Gastrocnemius medialis (tissue), 4 donors: ENCODE measurements around the gene SPTBN1. TPM values are rescaled to one million over a fixed set of nuclear protein-coding genes. Genes with fewer than 3 reads are reported as not detected.
A peak's percentile ranks its signal among the peaks of the same experiment; 100 is the strongest.

Experiments
- ATAC-seq, 2 donors: fragments of 150-250 bp; one replicate each; pipeline ENCODE4 v1.9.1; 2016
- DNase-seq, 2 donors: peaks; one replicate each; pipeline ENCODE4 v3.0.0-alpha.2; 2019
- H3K27ac ChIP-seq, 4 donors: fragments of 200-600 bp; sonication (generic); 1 replicate in 1 of 4; 2 replicates in 3 of 4; pipeline ENCODE4 v1.5.1; 2016 to 2018; ENCODE audit warnings: mild to moderate bottlenecking in 2 of 4, moderate library complexity in 1 of 4
- H3K27me3 ChIP-seq, 3 donors: fragments of 200-600 bp; sonication (generic) in 2 of 3; 1 replicate in 1 of 3; 2 replicates in 2 of 3; pipeline versions ENCODE4 v1.5.1 to v1.6.0; 2016 to 2019; ENCODE audit warnings: mild to moderate bottlenecking in 1 of 3, moderate library complexity in 1 of 3
- H3K36me3 ChIP-seq, 2 donors: fragments of 200-600 bp; sonication (generic) in 1 of 2; one replicate each; pipeline ENCODE4 v1.5.1; 2017 to 2018
- H3K4me1 ChIP-seq, 2 donors: fragments of 200-600 bp; sonication (generic) in 1 of 2; one replicate each; pipeline ENCODE4 v1.5.1; 2016 to 2017; ENCODE audit warnings: mild to moderate bottlenecking in 2 of 2
- H3K4me3 ChIP-seq, 4 donors: fragments of 200-600 bp; sonication (generic) in 3 of 4; 1 replicate in 1 of 4; 2 replicates in 3 of 4; pipeline ENCODE4 v1.5.1; 2016 to 2019; ENCODE audit warnings: mild to moderate bottlenecking in 2 of 4
- H3K9me3 ChIP-seq, 3 donors: fragments of 200-600 bp; sonication (generic) in 2 of 3; 1 replicate in 1 of 3; 2 replicates in 2 of 3; pipeline ENCODE4 v1.5.1; 2016 to 2019
- CTCF ChIP-seq, 5 experiments: fragments of 450-650 bp in 3 of 5; fragments of 200-600 bp in 2 of 5; sonication (generic) in 2 of 5; IDR thresholded peaks in 4 of 5; conservative IDR thresholded peaks in 1 of 5; 1 replicate in 4 of 5; 2 replicates in 1 of 5; pipeline ENCODE4 v1.5.1; 2016 to 2019; ENCODE audit warnings: antibody characterized with exemption in 5 of 5, mild to moderate bottlenecking in 3 of 5, moderate library complexity in 3 of 5
- POLR2A ChIP-seq, 2 donors: fragments of 450-650 bp; IDR thresholded peaks; one replicate each; pipeline ENCODE4 v1.6.1; 2017; ENCODE audit warnings: antibody characterized with exemption in 2 of 2, mild to moderate bottlenecking in 2 of 2, moderate library complexity in 2 of 2
- in situ Hi-C, 4 donors: fragments of 200-750 bp; cut with MboI; loops; one replicate each; pipeline versions ENCODE4 v1.15.0 to v1.8.0; 2017; ENCODE audit warnings: low sequenced_read_pairs in 4 of 4
- intact Hi-C: fragments of 100-400 bp; cut with DNase I; formaldehyde crosslinking; loops from one replicate; pipeline ENCODE4 v1.15.1; 2023; ENCODE audit warnings: low total_unique reads
- total RNA-seq, 4 donors: library from RNA; depleted of rRNA; stranded (reverse); fragments of >200 nt; gene quantifications; one replicate each; pipeline versions ENCODE4 v1.1.0 to v1.2.3, GENCODE V29; 2016

Gene SPTBN1
- total RNA-seq, 4 donors from 2014 or later, result 107 to 191 (median 119) TPM

GRCh38 chr2:54603796-54604195 lies 147.7 kb downstream of the SPTBN1 start:
- DNase-seq (no peak), ATAC-seq (no peak)
- peak overlapping the region; percentile 57 to 71 (median 69) for H3K27ac ChIP-seq
- no peaks in the 10 kb centered on the region for H3K27me3 ChIP-seq
- H3K4me1 ChIP-seq, result peaks cover 61 to 82% of the 10 kb centered on the region in 2 donors
- intact Hi-C loops, result loop anchor here (10.0 kb wide), 1 partner anchor 79 kb away; no protein-coding TSS in a partner anchor
- TF ChIP-seq CTCF (IDR thresholded peaks at IDR 0.05 in 4 of 5, conservative IDR thresholded peaks at IDR 0.05 in 1 of 5) (no peak), POLR2A (IDR thresholded peaks at IDR 0.05) (no peak)
- H3K4me3 ChIP-seq, result no peak overlapping the region
- in situ Hi-C loops, result no loop called here
- no peaks in the 10 kb centered on the region for H3K36me3 ChIP-seq
- no peaks in the 10 kb centered on the region for H3K9me3 ChIP-seq

- no peaks in the 10 kb centered on the region for H3K9me3 ChIP-seq
- H3K36me3 ChIP-seq, result no peaks in the 10 kb centered on the region
- TF ChIP-seq CTCF (IDR thresholded peaks at IDR 0.05 in 4 of 5, conservative IDR thresholded peaks at IDR 0.05 in 1 of 5) (no peak), POLR2A (IDR thresholded peaks at IDR 0.05) (peak in 1 of 2 donors; percentile 14)
- peaks cover 57 to 82% of the 10 kb centered on the region in 2 donors for H3K4me1 ChIP-seq
- no peaks in the 10 kb centered on the region for H3K27me3 ChIP-seq
- H3K27ac ChIP-seq, result peak overlapping the region; percentile 57 to 71 (median 69)
- ATAC-seq, result peak in 1 of 2 donors; percentile 15
- no peak for DNase-seq
- in situ Hi-C loops, result no loop called here
- intact Hi-C loops, result loop anchor here (10.0 kb wide), 1 partner anchor 80 kb away; no protein-coding TSS in a partner anchor
- H3K4me3 ChIP-seq, result no peak overlapping the region
Measured at GRCh38 chr2:54604871-54605270, 148.7 kb downstream of the SPTBN1 start.

GRCh38 chr2:54605836-54606235 lies 149.7 kb downstream of the SPTBN1 start:
- no peaks in the 10 kb centered on the region for H3K27me3 ChIP-seq
- ATAC-seq (no peak), DNase-seq (no peak)
- H3K4me1 ChIP-seq, result peaks cover 56 to 77% of the 10 kb centered on the region in 2 donors
- in situ Hi-C loops, result no loop called here
- no peak for TF ChIP-seq CTCF (IDR thresholded peaks at IDR 0.05 in 4 of 5, conservative IDR thresholded peaks at IDR 0.05 in 1 of 5)
- no peak for TF ChIP-seq POLR2A (IDR thresholded peaks at IDR 0.05)
- intact Hi-C loops, result loop anchor here (10.0 kb wide), 1 partner anchor 81 kb away; no protein-coding TSS in a partner anchor
- H3K9me3 ChIP-seq, result no peaks in the 10 kb centered on the region
- H3K27ac ChIP-seq, result peak overlapping the region; percentile 57 to 71 (median 69)
- no peaks in the 10 kb centered on the region for H3K36me3 ChIP-seq
- H3K4me3 ChIP-seq, result no peak overlapping the region

- no peaks in the 10 kb centered on the region for H3K27me3 ChIP-seq
- no peaks in the 10 kb centered on the region for H3K36me3 ChIP-seq
- DNase-seq (no peak), ATAC-seq (no peak)
- peaks cover 54 to 72% of the 10 kb centered on the region in 2 donors for H3K4me1 ChIP-seq
- TF ChIP-seq CTCF (IDR thresholded peaks at IDR 0.05 in 4 of 5, conservative IDR thresholded peaks at IDR 0.05 in 1 of 5) (no peak), POLR2A (IDR thresholded peaks at IDR 0.05) (no peak)
- peak overlapping the region; percentile 57 to 71 (median 69) for H3K27ac ChIP-seq
- in situ Hi-C loops, result no loop called here
- no peak overlapping the region for H3K4me3 ChIP-seq
- intact Hi-C loops, result loop anchor here (10.0 kb wide), 1 partner anchor 82 kb away; no protein-coding TSS in a partner anchor
- H3K9me3 ChIP-seq, result no peaks in the 10 kb centered on the region
Measured at GRCh38 chr2:54606393-54606958, 150.3 kb downstream of the SPTBN1 start.
